Measurements from ENCODE around the gene NCSTN.
A peak's percentile ranks its signal among the peaks of the same experiment; 100 is the strongest.

The NCSTN gene

GRCh38 chr1:160309185-160309557 lies 34.0 kb upstream of the NCSTN start:
- peak; percentile 34 for DNase-seq
- no peak for TF ChIP-seq CTCF (IDR thresholded peaks at IDR 0.05; ENCODE audit: low read depth, low read length, missing control alignments)
- H3K27me3 ChIP-seq (replicated peaks) = no peaks in the 10 kb centered on the region
- no peak overlapping the region for H3K4me3 ChIP-seq (ENCODE audit: low read depth, low read length)
- peaks cover 93% of the 10 kb centered on the region for H3K36me3 ChIP-seq (replicated peaks)
- H3K27ac ChIP-seq = peak overlapping the region; percentile 37
- in situ Hi-C loops (cut with HindIII; ENCODE audit: low pct_ligation_motif_present, low sequenced_read_pairs) = no loop called here

GRCh38 chr1:160309571-160309970 lies 33.6 kb upstream of the NCSTN start:
- no peak for DNase-seq
- no peak for TF ChIP-seq CTCF (IDR thresholded peaks at IDR 0.05; ENCODE audit: low read depth, low read length, missing control alignments)
- no peaks in the 10 kb centered on the region for H3K27me3 ChIP-seq (replicated peaks)
- in situ Hi-C loops (cut with HindIII; ENCODE audit: low pct_ligation_motif_present, low sequenced_read_pairs) = no loop called here
- H3K4me3 ChIP-seq (ENCODE audit: low read depth, low read length) = no peak overlapping the region
- peak overlapping the region; percentile 37 for H3K27ac ChIP-seq
- H3K36me3 ChIP-seq (replicated peaks) = peaks cover 93% of the 10 kb centered on the region

- in situ Hi-C loops (cut with HindIII; ENCODE audit: low pct_ligation_motif_present, low sequenced_read_pairs) = no loop called here
- Histone ChIP-seq H3K4me3 (ENCODE audit: low read depth, low read length) (no peak overlapping the region), H3K36me3 (replicated peaks) (peaks cover 86% of the 10 kb centered on the region), H3K27me3 (replicated peaks) (no peaks in the 10 kb centered on the region), H3K27ac (no peak overlapping the region)
- no peak for DNase-seq
- no peak for TF ChIP-seq CTCF (IDR thresholded peaks at IDR 0.05; ENCODE audit: low read depth, low read length, missing control alignments)
These were observed 27.8 kb upstream of the NCSTN start for GRCh38 chr1:160315359-160315758.

GRCh38 chr1:160322831-160323230 lies 20.4 kb upstream of the NCSTN start:
- TF ChIP-seq CTCF (IDR thresholded peaks at IDR 0.05; ENCODE audit: low read depth, low read length, missing control alignments) = no peak
- Histone ChIP-seq H3K4me3 (ENCODE audit: low read depth, low read length) (no peak overlapping the region), H3K27me3 (replicated peaks) (no peaks in the 10 kb centered on the region), H3K27ac (no peak overlapping the region), H3K36me3 (replicated peaks) (peaks cover 77% of the 10 kb centered on the region)
- in situ Hi-C loops (cut with HindIII; ENCODE audit: low pct_ligation_motif_present, low sequenced_read_pairs) = no loop called here
- DNase-seq = no peak

GRCh38 chr1:160325252-160325651 lies 17.9 kb upstream of the NCSTN start:
- Histone ChIP-seq H3K27ac (no peak overlapping the region), H3K4me3 (ENCODE audit: low read depth, low read length) (no peak overlapping the region), H3K27me3 (replicated peaks) (no peaks in the 10 kb centered on the region), H3K36me3 (replicated peaks) (peaks cover 90% of the 10 kb centered on the region)
- no peak for TF ChIP-seq CTCF (IDR thresholded peaks at IDR 0.05; ENCODE audit: low read depth, low read length, missing control alignments)
- no peak for DNase-seq
- in situ Hi-C loops (cut with HindIII; ENCODE audit: low pct_ligation_motif_present, low sequenced_read_pairs) = loop anchor here (5.0 kb wide), 1 partner anchor 33 kb away; no protein-coding TSS in a partner anchor

GRCh38 chr1:160326418-160326817 lies 16.8 kb upstream of the NCSTN start:
- Histone ChIP-seq H3K27ac (no peak overlapping the region), H3K36me3 (replicated peaks) (peaks cover 93% of the 10 kb centered on the region), H3K27me3 (replicated peaks) (no peaks in the 10 kb centered on the region), H3K4me3 (ENCODE audit: low read depth, low read length) (no peak overlapping the region)
- in situ Hi-C loops (cut with HindIII; ENCODE audit: low pct_ligation_motif_present, low sequenced_read_pairs) = loop anchor here (5.0 kb wide), 1 partner anchor 34 kb away; no protein-coding TSS in a partner anchor
- no peak for TF ChIP-seq CTCF (IDR thresholded peaks at IDR 0.05; ENCODE audit: low read depth, low read length, missing control alignments)
- no peak for DNase-seq
